ENCODE results near the gene STK17A. TPM values are rescaled to one million over a fixed set of nuclear protein-coding genes. Genes with fewer than 3 reads are reported as not detected.

STK17A gene
- 17.1 to 35.0 TPM (median 35.0 TPM) in 3 replicates for total RNA-seq
- long read RNA-seq, transcript STK17A-201 (7 exons, 3,368 nt) = major isoform, 76 of 83 reads
- long read RNA-seq, partial matches to known transcripts = 1 of 83 reads
- long read RNA-seq, other reads (novel, unspliced or antisense) = 6 of 83 reads

- peak; percentile 95 for DNase-seq (ENCODE audit: low spot score)
- Mint-ChIP-seq H3K4me1 (ENCODE audit: low read depth) (peaks cover 36% of the 10 kb centered on the region), H3K27me3 (ENCODE audit: low read depth) (peaks cover 14% of the 10 kb centered on the region)
Measured at GRCh38 chr7:43582503-43583423, at the start of gene STK17A. TSS of gene STK17A (plus strand) at chr7:43583108. CDS start at chr7:43583244, 136 bp downstream.

GRCh38 chr7:43533801-43534479, 49.0 kb upstream of the STK17A start:
- peaks cover 56% of the 10 kb centered on the region for H3K4me1 Mint-ChIP-seq (ENCODE audit: low read depth)
- no peak for TF ChIP-seq CTCF (IDR thresholded peaks at IDR 0.05)
- no peaks in the 10 kb centered on the region for H3K9me3 Mint-ChIP-seq (ENCODE audit: low read depth)
- peak overlapping the region; percentile 96 for H3K27ac Mint-ChIP-seq (ENCODE audit: unreplicated experiment)
- H3K36me3 Mint-ChIP-seq (ENCODE audit: low read depth) = peaks cover 1% of the 10 kb centered on the region
- H3K27me3 Mint-ChIP-seq (ENCODE audit: low read depth) = peaks cover 3% of the 10 kb centered on the region
- H3K4me3 Mint-ChIP-seq (ENCODE audit: unreplicated experiment) = no peak overlapping the region
- no peak for DNase-seq (ENCODE audit: low spot score)

More at GRCh38 chr7:43582503-43583423, at the start of gene STK17A:
- Mint-ChIP-seq H3K27ac (ENCODE audit: unreplicated experiment) (peak within 1 kb of the TSS; percentile 96), H3K4me3 (ENCODE audit: unreplicated experiment) (peak within 1 kb of the TSS; percentile 94), H3K9me3 (ENCODE audit: low read depth) (peaks cover 3% of the 10 kb centered on the region), H3K36me3 (ENCODE audit: low read depth) (peaks cover 7% of the 10 kb centered on the region)
- peak; percentile 96 for TF ChIP-seq CTCF (IDR thresholded peaks at IDR 0.05)

GRCh38 chr7:43535031-43535451, 47.9 kb upstream of the STK17A start:
- Mint-ChIP-seq H3K9me3 (ENCODE audit: low read depth) (no peaks in the 10 kb centered on the region), H3K4me1 (ENCODE audit: low read depth) (peaks cover 56% of the 10 kb centered on the region), H3K36me3 (ENCODE audit: low read depth) (no peaks in the 10 kb centered on the region), H3K4me3 (ENCODE audit: unreplicated experiment) (no peak overlapping the region), H3K27ac (ENCODE audit: unreplicated experiment) (peak overlapping the region; percentile 96), H3K27me3 (ENCODE audit: low read depth) (no peaks in the 10 kb centered on the region)
- TF ChIP-seq CTCF (IDR thresholded peaks at IDR 0.05) = no peak
- no peak for DNase-seq (ENCODE audit: low spot score)

- no peaks in the 10 kb centered on the region for H3K36me3 Mint-ChIP-seq (ENCODE audit: low read depth)
- H3K27me3 Mint-ChIP-seq (ENCODE audit: low read depth) = no peaks in the 10 kb centered on the region
- peak overlapping the region; percentile 96 for H3K27ac Mint-ChIP-seq (ENCODE audit: unreplicated experiment)
- no peaks in the 10 kb centered on the region for H3K9me3 Mint-ChIP-seq (ENCODE audit: low read depth)
- no peak for DNase-seq (ENCODE audit: low spot score)
- no peak for TF ChIP-seq CTCF (IDR thresholded peaks at IDR 0.05)
- H3K4me1 Mint-ChIP-seq (ENCODE audit: low read depth) = peaks cover 56% of the 10 kb centered on the region
- peak overlapping the region; percentile 11 for H3K4me3 Mint-ChIP-seq (ENCODE audit: unreplicated experiment)
Measured at GRCh38 chr7:43535810-43536585, 46.9 kb upstream of the STK17A start.

Data from chondrocyte (in vitro differentiated cells).